Vagina (tissue), 2 donors: ENCODE results near the gene POLDIP3. TPM values are rescaled to one million over a fixed set of nuclear protein-coding genes. Genes with fewer than 3 reads are reported as not detected.

Experiments
- DNase-seq, 2 donors: peaks; one replicate each; pipeline ENCODE4 v3.0.0-alpha.2; 2017; ENCODE audit errors: extremely low spot score in 2 of 2
- H3K27ac ChIP-seq: fragments of 200-600 bp; sonication (generic); one replicate; pipeline ENCODE4 v1.5.1; 2019
- H3K27me3 ChIP-seq: fragments of 200-600 bp; sonication (generic); one replicate; pipeline ENCODE4 v1.5.1; 2019
- H3K36me3 ChIP-seq, 2 donors: fragments of 200-600 bp; sonication (generic); one replicate each; pipeline ENCODE4 v1.5.1; 2017 to 2019
- H3K4me1 ChIP-seq: fragments of 200-600 bp; sonication (generic); one replicate; pipeline ENCODE4 v1.5.1; 2019
- H3K4me3 ChIP-seq, 2 donors: fragments of 200-600 bp; sonication (generic); 1 replicate in 1 of 2; 2 replicates in 1 of 2; pipeline ENCODE4 v1.5.1; 2016 to 2019
- H3K9me3 ChIP-seq: fragments of 200-600 bp; sonication (generic); one replicate; pipeline ENCODE4 v1.5.1; 2019
- POLR2A ChIP-seq, 2 donors: fragments of 450-650 bp; IDR thresholded peaks; one replicate each; pipeline ENCODE4 v1.6.1; 2017; ENCODE audit warnings: antibody characterized with exemption in 2 of 2, mild to moderate bottlenecking in 2 of 2, moderate library complexity in 2 of 2
- POLR2AphosphoS5 ChIP-seq, 2 donors: sonication (generic); formaldehyde crosslinking; IDR thresholded peaks; one replicate each; pipeline ENCODE4 v1.9.0; 2017; ENCODE audit warnings: antibody characterized with exemption in 2 of 2, mild to moderate bottlenecking in 2 of 2, low read depth in 1 of 2; ENCODE audit not compliant: insufficient read depth in 1 of 2
- intact Hi-C: fragments of 100-400 bp; cut with DNase I; formaldehyde crosslinking; loops from one replicate; pipeline ENCODE4 v1.15.1; 2023
- total RNA-seq: library from RNA; depleted of rRNA; stranded (reverse); fragments of >200 nt; gene quantifications from one replicate; pipeline ENCODE4 v1.2.3, GENCODE V29; 2016
- TF ChIP-seq, protein P1 (sequence below), 3 experiments: fragments of 450-650 bp in 2 of 3; fragments of 200-600 bp in 1 of 3; sonication (generic) in 1 of 3; IDR thresholded peaks; one replicate each; pipeline ENCODE4 v1.5.1; 2017 to 2019; ENCODE audit warnings: antibody characterized with exemption in 3 of 3, mild to moderate bottlenecking in 2 of 3, moderate library complexity in 2 of 3

The POLDIP3 gene
- total RNA-seq, 1 donor from 2014 or later = 34.9 TPM

DNA sequence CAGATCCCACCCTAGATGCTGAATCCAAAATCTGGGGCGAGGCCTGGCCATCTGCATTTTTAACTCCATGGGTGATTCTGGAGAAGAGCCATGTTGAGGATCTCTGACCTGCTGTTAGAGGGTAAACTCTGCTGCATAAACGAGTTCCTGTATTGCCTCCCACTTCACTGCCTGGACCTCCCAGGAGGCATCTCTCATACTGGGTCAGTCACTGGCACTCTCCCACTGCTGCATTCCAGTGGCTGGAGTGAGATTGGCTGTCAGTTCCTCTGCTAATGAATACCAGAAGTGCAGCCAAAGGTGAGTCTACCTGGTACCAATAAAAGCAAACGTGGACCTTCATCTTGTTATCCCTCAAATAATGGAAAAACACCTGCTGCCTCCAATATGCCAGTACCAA, 10.3 kb downstream of the POLDIP3 start:
- no peak for TF ChIP-seq POLR2A (IDR thresholded peaks at IDR 0.05)
- TF ChIP-seq, protein P1, sequence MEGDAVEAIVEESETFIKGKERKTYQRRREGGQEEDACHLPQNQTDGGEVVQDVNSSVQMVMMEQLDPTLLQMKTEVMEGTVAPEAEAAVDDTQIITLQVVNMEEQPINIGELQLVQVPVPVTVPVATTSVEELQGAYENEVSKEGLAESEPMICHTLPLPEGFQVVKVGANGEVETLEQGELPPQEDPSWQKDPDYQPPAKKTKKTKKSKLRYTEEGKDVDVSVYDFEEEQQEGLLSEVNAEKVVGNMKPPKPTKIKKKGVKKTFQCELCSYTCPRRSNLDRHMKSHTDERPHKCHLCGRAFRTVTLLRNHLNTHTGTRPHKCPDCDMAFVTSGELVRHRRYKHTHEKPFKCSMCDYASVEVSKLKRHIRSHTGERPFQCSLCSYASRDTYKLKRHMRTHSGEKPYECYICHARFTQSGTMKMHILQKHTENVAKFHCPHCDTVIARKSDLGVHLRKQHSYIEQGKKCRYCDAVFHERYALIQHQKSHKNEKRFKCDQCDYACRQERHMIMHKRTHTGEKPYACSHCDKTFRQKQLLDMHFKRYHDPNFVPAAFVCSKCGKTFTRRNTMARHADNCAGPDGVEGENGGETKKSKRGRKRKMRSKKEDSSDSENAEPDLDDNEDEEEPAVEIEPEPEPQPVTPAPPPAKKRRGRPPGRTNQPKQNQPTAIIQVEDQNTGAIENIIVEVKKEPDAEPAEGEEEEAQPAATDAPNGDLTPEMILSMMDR (IDR thresholded peaks at IDR 0.05) = no peak
- TF ChIP-seq POLR2AphosphoS5 (IDR thresholded peaks at IDR 0.05; ENCODE audit: insufficient read depth in 1 of 2, low read depth in 1 of 2) = no peak
- peaks cover 43% of the 10 kb centered on the region for H3K4me1 ChIP-seq

DNA sequence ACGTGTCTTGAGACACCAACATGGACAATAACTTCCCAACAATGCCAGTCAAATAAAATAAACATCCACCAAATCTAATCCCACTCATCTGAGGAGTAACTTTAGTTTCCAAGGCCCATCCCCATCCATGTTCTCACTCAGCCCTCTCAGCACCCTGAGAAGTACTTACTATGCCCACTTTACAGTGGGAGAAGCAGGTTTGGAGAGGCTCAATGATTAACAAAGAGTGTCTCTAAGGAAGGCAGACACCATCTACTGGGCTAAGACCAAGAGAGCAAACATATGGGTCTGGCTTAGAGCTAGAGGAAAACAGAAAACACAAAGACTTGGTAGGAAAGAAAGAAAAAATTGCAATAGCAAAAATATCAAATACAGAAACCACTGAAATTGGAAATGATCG, 11.3 kb downstream of the POLDIP3 start:
- H3K27me3 ChIP-seq = no peaks in the 10 kb centered on the region
- H3K4me3 ChIP-seq = no peak overlapping the region
- TF ChIP-seq, protein P1 (IDR thresholded peaks at IDR 0.05) = no peak
- no peak for TF ChIP-seq POLR2AphosphoS5 (IDR thresholded peaks at IDR 0.05; ENCODE audit: insufficient read depth in 1 of 2, low read depth in 1 of 2)
- H3K9me3 ChIP-seq = no peaks in the 10 kb centered on the region
- intact Hi-C loops = no loop called here
- H3K4me1 ChIP-seq = peaks cover 33% of the 10 kb centered on the region
- no peak for DNase-seq
- peaks cover 6 to 53% of the 10 kb centered on the region in 2 donors for H3K36me3 ChIP-seq
- no peak overlapping the region for H3K27ac ChIP-seq

More for the DNA sequence above, 10.3 kb downstream of the POLDIP3 start:
- no peak for DNase-seq
- Histone ChIP-seq H3K27me3 (no peaks in the 10 kb centered on the region), H3K4me3 (no peak overlapping the region), H3K27ac (no peak overlapping the region), H3K9me3 (no peaks in the 10 kb centered on the region), H3K36me3 (peaks cover 0 to 44% of the 10 kb centered on the region in 2 donors)
- intact Hi-C loops = no loop called here

DNA sequence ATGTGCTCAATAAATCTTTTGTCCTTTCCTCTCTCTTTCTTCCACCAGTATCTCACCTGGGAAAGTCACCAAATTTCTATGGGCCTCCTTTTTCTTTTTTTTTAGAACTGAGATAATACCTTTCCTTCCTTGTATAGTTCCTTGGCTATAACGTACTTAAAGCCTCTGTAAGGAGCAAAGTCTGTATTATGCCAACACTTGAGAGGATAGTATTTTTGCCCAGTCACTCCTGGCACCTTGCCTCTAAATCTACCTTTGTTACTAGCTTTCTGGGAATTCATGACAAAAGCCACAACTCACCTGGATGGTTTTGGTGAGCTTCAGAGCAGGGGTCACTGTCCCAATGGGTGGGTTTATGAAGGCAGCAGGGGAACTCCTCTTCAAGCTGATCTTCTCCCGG, 12.2 kb downstream of the POLDIP3 start:
- Histone ChIP-seq H3K36me3 (peaks cover 6 to 63% of the 10 kb centered on the region in 2 donors), H3K4me3 (no peak overlapping the region), H3K9me3 (no peaks in the 10 kb centered on the region), H3K27ac (no peak overlapping the region), H3K27me3 (no peaks in the 10 kb centered on the region), H3K4me1 (peaks cover 25% of the 10 kb centered on the region)
- no peak for DNase-seq
- intact Hi-C loops = no loop called here
- TF ChIP-seq POLR2AphosphoS5 (IDR thresholded peaks at IDR 0.05; ENCODE audit: insufficient read depth in 1 of 2, low read depth in 1 of 2) (no peak), POLR2A (IDR thresholded peaks at IDR 0.05) (no peak)
- TF ChIP-seq, protein P1 (IDR thresholded peaks at IDR 0.05) = no peak

DNA sequence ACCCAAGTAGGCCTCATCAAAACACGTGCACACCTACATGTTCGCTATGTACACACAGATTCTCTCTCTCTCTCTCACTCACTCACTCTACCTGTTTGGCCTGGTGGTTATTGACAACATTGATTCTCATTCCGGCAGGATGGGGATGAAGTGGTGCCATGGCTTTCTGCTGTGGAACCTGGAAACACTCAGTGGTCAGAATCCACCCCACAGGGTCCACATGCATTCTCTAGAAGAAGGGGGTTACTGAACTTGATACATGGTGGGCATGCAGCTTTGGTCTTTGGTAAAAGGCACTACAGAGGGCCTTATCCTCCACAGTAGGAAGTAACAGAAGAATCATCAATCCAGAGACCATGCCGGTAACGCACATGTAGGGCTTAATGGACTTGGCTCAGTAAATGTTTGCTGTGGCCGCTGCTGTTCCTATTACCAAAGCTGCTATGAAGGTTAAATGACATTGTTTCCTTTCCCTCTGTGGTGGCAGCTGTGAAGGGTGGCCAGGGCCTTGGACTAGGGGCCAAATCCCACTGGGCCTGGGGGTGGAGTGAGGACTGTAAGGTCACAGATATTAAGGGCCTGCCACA, 12.7 kb downstream of the POLDIP3 start:
- no peak for DNase-seq
- Histone ChIP-seq H3K9me3 (no peaks in the 10 kb centered on the region), H3K4me3 (no peak overlapping the region), H3K4me1 (peaks cover 25% of the 10 kb centered on the region), H3K36me3 (peaks cover 6 to 68% of the 10 kb centered on the region in 2 donors), H3K27ac (no peak overlapping the region), H3K27me3 (no peaks in the 10 kb centered on the region)
- no peak for TF ChIP-seq POLR2AphosphoS5 (IDR thresholded peaks at IDR 0.05; ENCODE audit: insufficient read depth in 1 of 2, low read depth in 1 of 2)
- TF ChIP-seq POLR2A (IDR thresholded peaks at IDR 0.05) = no peak
- TF ChIP-seq, protein P1 (IDR thresholded peaks at IDR 0.05) = no peak
- intact Hi-C loops = no loop called here

DNA sequence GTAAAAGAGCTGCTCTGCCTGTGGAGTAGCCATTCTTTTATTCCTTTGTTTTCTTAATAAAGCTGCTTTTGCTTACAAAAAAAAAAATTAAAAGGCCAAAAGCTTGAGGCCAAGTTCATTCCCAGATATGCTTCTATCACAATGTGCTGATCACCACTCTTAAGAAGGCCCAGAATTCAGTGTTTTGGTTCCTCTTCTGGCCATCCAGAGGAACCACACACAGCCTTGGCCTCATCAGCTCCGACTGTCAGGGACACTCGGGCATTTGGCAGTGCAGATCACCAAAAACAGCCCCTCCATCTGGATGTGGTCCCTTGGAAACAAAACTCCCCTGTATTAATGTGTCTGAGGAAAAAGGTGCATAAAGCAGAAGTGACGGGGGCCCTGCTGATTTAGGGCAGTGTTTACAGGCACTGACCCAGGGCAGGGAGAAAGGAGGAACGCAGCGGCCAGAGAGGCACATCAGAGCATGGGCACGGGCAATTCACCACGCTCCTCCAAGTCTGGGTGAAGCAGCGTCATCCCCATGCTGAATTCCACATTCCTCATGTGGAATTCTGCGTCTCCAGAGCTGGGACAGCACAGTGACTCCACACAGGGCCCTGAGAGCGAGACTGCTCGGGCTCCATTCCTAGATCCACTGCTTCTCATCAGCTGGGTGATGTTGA, 17.7 kb downstream of the POLDIP3 start:
- Histone ChIP-seq H3K4me1 (no peaks in the 10 kb centered on the region), H3K27me3 (no peaks in the 10 kb centered on the region), H3K9me3 (no peaks in the 10 kb centered on the region), H3K36me3 (peaks cover 6 to 95% of the 10 kb centered on the region in 2 donors), H3K4me3 (no peak overlapping the region), H3K27ac (no peak overlapping the region)
- DNase-seq = no peak
- TF ChIP-seq POLR2A (IDR thresholded peaks at IDR 0.05) (no peak), POLR2AphosphoS5 (IDR thresholded peaks at IDR 0.05; ENCODE audit: insufficient read depth in 1 of 2, low read depth in 1 of 2) (no peak)
- TF ChIP-seq, protein P1 (IDR thresholded peaks at IDR 0.05) = no peak
- intact Hi-C loops = no loop called here
